HG03521 (cell line): Measurements from ENCODE around the gene RALGDS.
"Not testable (repeated sequence)": the region's sequence is repeated elsewhere in the genome, so short reads cannot be mapped to it uniquely, and the experiment has no call there.

Experiments
- ATAC-seq: cut with Tn5 transposase; IDR thresholded peaks from one replicate; pipeline ENCODE4 v1.9.1; 2021; ENCODE audit warnings: mild to moderate bottlenecking, moderate library complexity; ENCODE audit not compliant: unreplicated experiment

The RALGDS gene

GRCh38 chr9:133094351-133094750 is 26.7 kb downstream of the RALGDS start:
- not testable (repeated sequence) for ATAC-seq

- ATAC-seq = no peak
These were observed 30.2 kb downstream of the RALGDS start for GRCh38 chr9:133090752-133091385.

GRCh38 chr9:133090187-133090586 is 30.9 kb downstream of the RALGDS start:
- no peak for ATAC-seq

- no peak for ATAC-seq
These were observed 31.8 kb downstream of the RALGDS start for GRCh38 chr9:133089271-133089671.

- ATAC-seq = no peak
These were observed 32.3 kb downstream of the RALGDS start for GRCh38 chr9:133088756-133089155.

- ATAC-seq = no peak
These were observed 32.8 kb downstream of the RALGDS start for GRCh38 chr9:133088146-133088750.

- no peak for ATAC-seq
These were observed 33.5 kb downstream of the RALGDS start for GRCh38 chr9:133087429-133088145.

- ATAC-seq = no peak
These were observed 34.1 kb downstream of the RALGDS start for GRCh38 chr9:133086894-133087293.

- ATAC-seq = not testable (repeated sequence)
These were observed 34.7 kb downstream of the RALGDS start for GRCh38 chr9:133086212-133086860.

GRCh38 chr9:133083688-133084087 is 37.4 kb downstream of the RALGDS start:
- not testable (repeated sequence) for ATAC-seq

- not testable (repeated sequence) for ATAC-seq
These were observed 38.9 kb downstream of the RALGDS start for GRCh38 chr9:133081957-133082644.

GRCh38 chr9:133080786-133081779 is 40.0 kb downstream of the RALGDS start:
- ATAC-seq = not testable (repeated sequence)

GRCh38 chr9:133080161-133080560 is 40.9 kb downstream of the RALGDS start:
- no peak for ATAC-seq

- no peak for ATAC-seq
These were observed 42.6 kb downstream of the RALGDS start for GRCh38 chr9:133078486-133078885.

- no peak for ATAC-seq
These were observed 44.3 kb downstream of the RALGDS start for GRCh38 chr9:133076691-133077090.

GRCh38 chr9:133075925-133076630 is 45.0 kb downstream of the RALGDS start:
- ATAC-seq = no peak

GRCh38 chr9:133074111-133074651 is 46.9 kb downstream of the RALGDS start:
- ATAC-seq = no peak

- no peak for ATAC-seq
These were observed 47.7 kb downstream of the RALGDS start for GRCh38 chr9:133073086-133074014.
